ENCODE measurements around the gene MRM2. TPM values are rescaled to one million over a fixed set of nuclear protein-coding genes. Genes with fewer than 3 reads are reported as not detected.

The MRM2 gene
- total RNA-seq, 1 donor from 2014 or later, result 18.9 TPM

DNA sequence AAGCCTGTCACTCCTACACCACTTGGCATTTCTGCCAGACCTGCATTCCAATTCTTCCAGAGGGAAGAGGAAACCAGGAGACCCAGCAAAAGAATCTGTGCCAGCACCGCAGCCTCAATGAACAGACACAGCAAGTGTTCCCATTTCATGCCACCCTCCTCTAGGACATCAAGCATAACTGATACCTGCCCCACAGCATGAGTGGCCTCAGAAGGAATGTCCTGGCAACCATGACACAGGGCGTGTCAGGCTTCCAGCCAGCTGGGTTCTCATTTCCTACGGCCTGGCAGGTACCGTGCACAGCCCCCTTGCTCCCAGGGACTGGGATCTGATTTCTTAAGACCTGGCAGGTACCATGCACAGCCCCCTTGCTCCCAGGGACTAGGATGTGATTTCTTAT lies 17.1 kb downstream of the MRM2 start:
- no peak for DNase-seq (ENCODE audit: extremely low spot score, unreplicated experiment)
- Mint-ChIP-seq H3K27me3 (ENCODE audit: unreplicated experiment) (no peaks in the 10 kb centered on the region), H3K9me3 (ENCODE audit: unreplicated experiment) (no peaks in the 10 kb centered on the region), H3K27ac (ENCODE audit: unreplicated experiment) (no peak overlapping the region), H3K4me3 (ENCODE audit: unreplicated experiment) (no peak overlapping the region), H3K36me3 (ENCODE audit: unreplicated experiment) (peaks cover 28% of the 10 kb centered on the region), H3K4me1 (ENCODE audit: unreplicated experiment) (no peaks in the 10 kb centered on the region)
- TF ChIP-seq, protein P1, sequence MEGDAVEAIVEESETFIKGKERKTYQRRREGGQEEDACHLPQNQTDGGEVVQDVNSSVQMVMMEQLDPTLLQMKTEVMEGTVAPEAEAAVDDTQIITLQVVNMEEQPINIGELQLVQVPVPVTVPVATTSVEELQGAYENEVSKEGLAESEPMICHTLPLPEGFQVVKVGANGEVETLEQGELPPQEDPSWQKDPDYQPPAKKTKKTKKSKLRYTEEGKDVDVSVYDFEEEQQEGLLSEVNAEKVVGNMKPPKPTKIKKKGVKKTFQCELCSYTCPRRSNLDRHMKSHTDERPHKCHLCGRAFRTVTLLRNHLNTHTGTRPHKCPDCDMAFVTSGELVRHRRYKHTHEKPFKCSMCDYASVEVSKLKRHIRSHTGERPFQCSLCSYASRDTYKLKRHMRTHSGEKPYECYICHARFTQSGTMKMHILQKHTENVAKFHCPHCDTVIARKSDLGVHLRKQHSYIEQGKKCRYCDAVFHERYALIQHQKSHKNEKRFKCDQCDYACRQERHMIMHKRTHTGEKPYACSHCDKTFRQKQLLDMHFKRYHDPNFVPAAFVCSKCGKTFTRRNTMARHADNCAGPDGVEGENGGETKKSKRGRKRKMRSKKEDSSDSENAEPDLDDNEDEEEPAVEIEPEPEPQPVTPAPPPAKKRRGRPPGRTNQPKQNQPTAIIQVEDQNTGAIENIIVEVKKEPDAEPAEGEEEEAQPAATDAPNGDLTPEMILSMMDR (IDR thresholded peaks at IDR 0.05), result no peak

- peaks cover 26% of the 10 kb centered on the region for H3K36me3 Mint-ChIP-seq (ENCODE audit: unreplicated experiment)
- H3K4me3 Mint-ChIP-seq (ENCODE audit: unreplicated experiment), result no peak overlapping the region
- no peaks in the 10 kb centered on the region for H3K27me3 Mint-ChIP-seq (ENCODE audit: unreplicated experiment)
- H3K4me1 Mint-ChIP-seq (ENCODE audit: unreplicated experiment), result no peaks in the 10 kb centered on the region
- H3K9me3 Mint-ChIP-seq (ENCODE audit: unreplicated experiment), result no peaks in the 10 kb centered on the region
- no peak overlapping the region for H3K27ac Mint-ChIP-seq (ENCODE audit: unreplicated experiment)
- no peak for DNase-seq (ENCODE audit: extremely low spot score, unreplicated experiment)
- TF ChIP-seq, protein P1 (IDR thresholded peaks at IDR 0.05), result no peak
Observed at GRCh38 chr7:2224491-2224928, 17.5 kb downstream of the MRM2 start.

DNA sequence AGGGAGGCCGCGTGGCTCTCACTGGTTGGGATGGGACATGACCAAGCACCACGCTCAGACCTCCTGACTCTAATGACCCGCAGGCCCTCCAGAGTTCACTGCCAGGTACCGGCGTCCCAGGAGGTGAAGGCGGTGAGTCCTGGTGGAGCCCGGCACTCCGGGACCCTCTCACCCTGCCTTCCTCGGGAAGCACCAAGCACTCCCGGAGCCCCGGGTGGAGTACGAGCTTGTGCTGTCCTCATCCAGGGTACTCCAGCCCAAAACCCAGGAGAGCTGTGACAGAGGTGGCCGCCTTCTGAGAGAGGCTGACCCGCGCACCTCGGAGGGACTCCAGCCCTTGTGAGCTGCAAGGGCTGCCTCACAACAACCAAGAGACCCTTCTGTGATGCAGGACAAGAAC lies 18.7 kb downstream of the MRM2 start:
- H3K27ac Mint-ChIP-seq (ENCODE audit: unreplicated experiment), result no peak overlapping the region
- TF ChIP-seq, protein P1 (IDR thresholded peaks at IDR 0.05), result no peak
- no peak overlapping the region for H3K4me3 Mint-ChIP-seq (ENCODE audit: unreplicated experiment)
- peaks cover 28% of the 10 kb centered on the region for H3K36me3 Mint-ChIP-seq (ENCODE audit: unreplicated experiment)
- no peaks in the 10 kb centered on the region for H3K27me3 Mint-ChIP-seq (ENCODE audit: unreplicated experiment)
- H3K4me1 Mint-ChIP-seq (ENCODE audit: unreplicated experiment), result no peaks in the 10 kb centered on the region
- H3K9me3 Mint-ChIP-seq (ENCODE audit: unreplicated experiment), result no peaks in the 10 kb centered on the region
- DNase-seq (ENCODE audit: extremely low spot score, unreplicated experiment), result no peak

- Mint-ChIP-seq H3K9me3 (ENCODE audit: unreplicated experiment) (no peaks in the 10 kb centered on the region), H3K27ac (ENCODE audit: unreplicated experiment) (no peak overlapping the region), H3K36me3 (ENCODE audit: unreplicated experiment) (peaks cover 37% of the 10 kb centered on the region), H3K27me3 (ENCODE audit: unreplicated experiment) (no peaks in the 10 kb centered on the region), H3K4me1 (ENCODE audit: unreplicated experiment) (no peaks in the 10 kb centered on the region), H3K4me3 (ENCODE audit: unreplicated experiment) (no peak overlapping the region)
- no peak for DNase-seq (ENCODE audit: extremely low spot score, unreplicated experiment)
- TF ChIP-seq, protein P1 (IDR thresholded peaks at IDR 0.05), result no peak
Observed at GRCh38 chr7:2222516-2222915, 19.5 kb downstream of the MRM2 start.

GRCh38 chr7:2220954-2221353 lies 21.1 kb downstream of the MRM2 start:
- Mint-ChIP-seq H3K36me3 (ENCODE audit: unreplicated experiment) (peaks cover 38% of the 10 kb centered on the region), H3K27me3 (ENCODE audit: unreplicated experiment) (no peaks in the 10 kb centered on the region), H3K27ac (ENCODE audit: unreplicated experiment) (no peak overlapping the region), H3K4me3 (ENCODE audit: unreplicated experiment) (no peak overlapping the region), H3K9me3 (ENCODE audit: unreplicated experiment) (no peaks in the 10 kb centered on the region), H3K4me1 (ENCODE audit: unreplicated experiment) (no peaks in the 10 kb centered on the region)
- DNase-seq (ENCODE audit: extremely low spot score, unreplicated experiment), result no peak
- TF ChIP-seq, protein P1 (IDR thresholded peaks at IDR 0.05), result no peak

All from osteocyte (in vitro differentiated cells).